Spinal cord (tissue), 10 donors: Measurements from ENCODE around the gene CBARP. TPM values are rescaled to one million over a fixed set of nuclear protein-coding genes. Genes with fewer than 3 reads are reported as not detected.

Experiments used
- DNase-seq, 6 donors: peaks; one replicate each; pipeline versions ENCODE4 v3.0.0 to v3.0.0-alpha.2; 2013 to 2015; ENCODE audit warnings: low spot score in 6 of 6, low read depth in 4 of 6
- H3K27ac ChIP-seq: one replicate; pipeline ENCODE4 v1.5.1; 2013; ENCODE audit warnings: low read depth, low read length, control low read depth
- H3K27me3 ChIP-seq: one replicate; pipeline ENCODE4 v1.6.1; 2013; ENCODE audit warnings: low read length; ENCODE audit not compliant: control insufficient read depth, insufficient read depth
- H3K36me3 ChIP-seq: one replicate; pipeline ENCODE4 v1.6.1; 2013; ENCODE audit warnings: low read length; ENCODE audit not compliant: control insufficient read depth, insufficient read depth
- H3K4me1 ChIP-seq: one replicate; pipeline ENCODE4 v1.6.1; 2013; ENCODE audit warnings: low read length; ENCODE audit not compliant: control insufficient read depth, insufficient read depth
- H3K4me3 ChIP-seq: one replicate; pipeline ENCODE4 v1.5.1; 2013; ENCODE audit warnings: low read depth, low read length, control low read depth
- H3K9me3 ChIP-seq: one replicate; pipeline ENCODE4 v1.6.1; 2013; ENCODE audit warnings: low read length; ENCODE audit not compliant: control insufficient read depth, insufficient read depth
- WGBS: methylation state at CpG from one replicate; pipeline ENCODE4 v1.1.5; 2013; ENCODE audit warnings: missing lambda C conversion rate; ENCODE audit not compliant: insufficient coverage; 5-methylcytosine and 5-hydroxymethylcytosine counted together
- polyA plus RNA-seq, 2 donors: library from polyadenylated mRNA; unstranded; fragments of 120-200 nt; gene quantifications; one replicate each; pipeline ENCODE4 v1.2.1, GENCODE V29; 2013; ENCODE audit not compliant: insufficient read length in 2 of 2
- total RNA-seq, 2 donors: library from RNA; depleted of rRNA in 1 of 2; stranded (reverse); fragments of 120-200 nt in 1 of 2; fragments of >200 nt in 1 of 2; gene quantifications; one replicate each; pipeline versions ENCODE4 v1.2.3 to v1.2.4, GENCODE V29; 2013 to 2014
- donor health status: healthy.

The CBARP gene
- total and polyA plus RNA-seq, 4 donors, result 2.7 to 38.6 (median 20.0) TPM

GRCh38 chr19:1220976-1221903, 16.6 kb downstream of the CBARP start:
- no peaks in the 10 kb centered on the region for H3K9me3 ChIP-seq
- no peaks in the 10 kb centered on the region for H3K27me3 ChIP-seq
- H3K4me3 ChIP-seq, result no peak overlapping the region
- DNase-seq, result peak in 2 of 6 donors; percentile 62 to 72
- peaks cover 28% of the 10 kb centered on the region for H3K4me1 ChIP-seq
- H3K27ac ChIP-seq, result no peak overlapping the region
- peaks cover 90% of the 10 kb centered on the region for H3K36me3 ChIP-seq
- WGBS, result 60% methylated on average over 34 of the region's 38 CpGs

- no peak for DNase-seq
- peaks cover 36% of the 10 kb centered on the region for H3K4me1 ChIP-seq
- H3K27ac ChIP-seq, result no peak overlapping the region
- H3K4me3 ChIP-seq, result no peak overlapping the region
- 87% methylated on average over 25 of the region's 33 CpGs for WGBS
- H3K27me3 ChIP-seq, result no peaks in the 10 kb centered on the region
- peaks cover 83% of the 10 kb centered on the region for H3K36me3 ChIP-seq
- H3K9me3 ChIP-seq, result no peaks in the 10 kb centered on the region
Measured at GRCh38 chr19:1220477-1220930, 17.3 kb downstream of the CBARP start.

GRCh38 chr19:1219786-1220476, 17.9 kb downstream of the CBARP start:
- 93% methylated on average over 19 of the region's 19 CpGs for WGBS
- Histone ChIP-seq H3K9me3 (no peaks in the 10 kb centered on the region), H3K36me3 (peaks cover 83% of the 10 kb centered on the region), H3K27ac (no peak overlapping the region), H3K4me3 (no peak overlapping the region), H3K4me1 (peaks cover 42% of the 10 kb centered on the region), H3K27me3 (no peaks in the 10 kb centered on the region)
- DNase-seq, result no peak

GRCh38 chr19:1218751-1219567, 18.8 kb downstream of the CBARP start:
- Histone ChIP-seq H3K4me1 (peaks cover 51% of the 10 kb centered on the region), H3K4me3 (no peak overlapping the region), H3K27ac (no peak overlapping the region), H3K27me3 (no peaks in the 10 kb centered on the region), H3K9me3 (no peaks in the 10 kb centered on the region), H3K36me3 (peaks cover 83% of the 10 kb centered on the region)
- 93% methylated on average over 32 of the region's 37 CpGs for WGBS
- no peak for DNase-seq

- peaks cover 80% of the 10 kb centered on the region for H3K36me3 ChIP-seq
- DNase-seq, result no peak
- no peak overlapping the region for H3K27ac ChIP-seq
- no peak overlapping the region for H3K4me3 ChIP-seq
- H3K9me3 ChIP-seq, result no peaks in the 10 kb centered on the region
- no peaks in the 10 kb centered on the region for H3K27me3 ChIP-seq
- H3K4me1 ChIP-seq, result peaks cover 60% of the 10 kb centered on the region
- WGBS, result 90% methylated on average over 14 of the region's 15 CpGs
Measured at GRCh38 chr19:1217366-1217765, 20.4 kb downstream of the CBARP start.

GRCh38 chr19:1216756-1217155, 21.0 kb downstream of the CBARP start:
- Histone ChIP-seq H3K27ac (no peak overlapping the region), H3K36me3 (peaks cover 80% of the 10 kb centered on the region)
- 88% methylated on average over 9 of the region's 12 CpGs for WGBS

GRCh38 chr19:1214862-1215731, 22.7 kb downstream of the CBARP start:
- H3K27ac ChIP-seq, result peak overlapping the region; percentile 62
- peaks cover 68% of the 10 kb centered on the region for H3K4me1 ChIP-seq
- no peaks in the 10 kb centered on the region for H3K9me3 ChIP-seq
- 52% methylated on average over 24 of the region's 26 CpGs for WGBS
- H3K27me3 ChIP-seq, result no peaks in the 10 kb centered on the region
- H3K36me3 ChIP-seq, result peaks cover 76% of the 10 kb centered on the region
- DNase-seq, result peak in 1 of 6 donors; percentile 74
- no peak overlapping the region for H3K4me3 ChIP-seq

More at GRCh38 chr19:1216756-1217155, 21.0 kb downstream of the CBARP start:
- no peak for DNase-seq
- Histone ChIP-seq H3K27me3 (no peaks in the 10 kb centered on the region), H3K4me1 (peaks cover 60% of the 10 kb centered on the region), H3K4me3 (no peak overlapping the region), H3K9me3 (no peaks in the 10 kb centered on the region)

GRCh38 chr19:1214299-1214861, 23.4 kb downstream of the CBARP start:
- Histone ChIP-seq H3K4me3 (no peak overlapping the region), H3K9me3 (no peaks in the 10 kb centered on the region), H3K36me3 (peaks cover 78% of the 10 kb centered on the region), H3K27ac (peak overlapping the region; percentile 62), H3K27me3 (no peaks in the 10 kb centered on the region), H3K4me1 (peaks cover 72% of the 10 kb centered on the region)
- 72% methylated on average over 17 of the region's 21 CpGs for WGBS
- DNase-seq, result no peak
